ENCODE results near the gene GALM. TPM values are rescaled to one million over a fixed set of nuclear protein-coding genes. Genes with fewer than 3 reads are reported as not detected.
"Not testable (repeated sequence)": the region's sequence is repeated elsewhere in the genome, so short reads cannot be mapped to it uniquely, and the experiment has no call there.

The GALM gene
- total RNA-seq, 1 experiment from 2014 or later = 88.0 TPM

DNA sequence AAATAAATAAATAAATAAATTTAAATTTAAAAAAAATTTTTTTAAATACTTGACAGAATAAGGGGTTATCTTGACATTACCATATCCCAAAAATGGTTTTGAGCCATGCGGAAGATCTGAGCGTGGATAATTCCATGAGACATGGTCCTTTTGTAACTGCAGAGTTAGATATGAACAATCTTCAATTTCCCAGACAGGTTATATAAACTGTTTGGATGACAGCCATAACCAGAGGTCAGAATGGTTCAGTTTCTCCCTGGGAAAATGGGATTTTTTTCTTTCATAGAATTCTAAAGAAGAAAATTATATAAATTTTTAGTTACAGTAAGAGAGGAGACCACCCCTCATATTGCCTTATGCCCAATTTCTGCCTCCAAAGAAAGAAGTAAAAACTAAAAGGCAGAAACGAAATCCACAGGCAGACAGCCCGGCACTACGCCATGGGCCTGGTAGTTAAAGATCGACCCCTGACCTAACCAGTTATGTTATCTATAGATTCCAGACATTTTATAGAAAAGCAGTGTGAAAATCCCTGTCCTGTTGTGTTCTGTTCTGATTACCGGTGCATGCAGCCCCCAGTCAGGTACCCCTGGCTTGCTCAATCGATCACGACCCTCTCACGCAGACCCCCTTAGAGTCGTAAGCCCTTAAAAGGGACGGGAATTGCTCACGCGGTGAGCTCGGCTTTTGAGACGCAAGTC is 3.0 kb downstream of the GALM start:
- no peak for DNase-seq (ENCODE audit: low read depth)
- in situ Hi-C loops (cut with HindIII; ENCODE audit: low pct_unique_long_range_greater_than_20kb, low sequenced_read_pairs) = no loop called here

GRCh38 chr2:38671303-38671702 is 5.4 kb downstream of the GALM start:
- no peak for DNase-seq (ENCODE audit: low read depth)
- in situ Hi-C loops (cut with HindIII; ENCODE audit: low pct_unique_long_range_greater_than_20kb, low sequenced_read_pairs) = no loop called here

GRCh38 chr2:38671946-38672345 is 6.0 kb downstream of the GALM start:
- no peak for DNase-seq (ENCODE audit: low read depth)
- in situ Hi-C loops (cut with HindIII; ENCODE audit: low pct_unique_long_range_greater_than_20kb, low sequenced_read_pairs) = no loop called here

DNA sequence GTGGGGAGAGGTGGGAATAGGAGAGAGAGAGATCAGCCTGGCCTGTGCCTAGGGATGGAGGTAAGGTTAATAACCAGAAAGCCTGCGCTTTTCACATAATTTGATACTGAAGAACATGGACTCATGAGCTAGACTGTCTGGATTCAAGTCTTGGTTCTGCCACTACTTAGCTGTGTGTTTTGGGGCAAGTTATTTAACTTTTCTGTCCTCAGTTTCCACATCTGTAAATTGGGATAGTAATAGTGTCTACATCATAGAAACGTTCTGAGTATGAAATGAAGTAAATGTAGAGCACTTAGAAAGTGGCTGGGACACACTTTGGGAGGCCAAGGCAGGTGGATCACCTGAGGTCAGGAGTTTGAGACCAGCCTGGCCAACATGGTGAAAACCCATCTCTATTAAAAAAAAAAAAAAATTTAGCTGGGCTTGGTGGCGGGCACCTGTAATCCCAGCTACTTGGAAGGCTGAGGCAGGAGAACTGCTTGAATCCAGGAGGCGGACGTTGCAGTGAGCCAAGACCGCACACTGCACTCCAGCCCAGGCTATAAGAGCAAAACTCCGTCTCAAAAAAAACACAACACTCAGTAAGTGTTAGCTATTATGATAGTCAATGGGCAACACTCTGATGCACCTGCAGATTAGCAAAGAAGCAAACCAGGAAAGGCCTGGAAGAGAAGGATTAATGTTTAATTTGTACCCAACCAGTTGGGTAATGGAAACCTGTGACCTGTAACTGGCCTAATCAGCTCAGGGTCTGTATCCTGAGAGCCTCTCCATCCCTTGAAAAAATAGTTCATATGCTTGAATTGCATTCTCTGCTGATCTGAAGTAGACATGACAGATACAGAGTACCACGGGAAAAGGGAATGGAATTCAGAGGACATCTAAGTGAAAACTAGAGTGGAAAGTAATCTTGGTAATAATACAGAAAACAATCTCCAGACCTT is 6.8 kb downstream of the GALM start:
- DNase-seq (ENCODE audit: low read depth) = peak; percentile 58
- in situ Hi-C loops (cut with HindIII; ENCODE audit: low pct_unique_long_range_greater_than_20kb, low sequenced_read_pairs) = no loop called here

- in situ Hi-C loops (cut with HindIII; ENCODE audit: low pct_unique_long_range_greater_than_20kb, low sequenced_read_pairs) = no loop called here
- DNase-seq (ENCODE audit: low read depth) = no peak
These were observed 10.8 kb downstream of the GALM start for GRCh38 chr2:38676681-38677080.

GRCh38 chr2:38680868-38681267 is 15.0 kb downstream of the GALM start:
- DNase-seq (ENCODE audit: low read depth); in situ Hi-C loops (cut with HindIII; ENCODE audit: low pct_unique_long_range_greater_than_20kb, low sequenced_read_pairs): not testable (repeated sequence)

- DNase-seq (ENCODE audit: low read depth) = no peak
- in situ Hi-C loops (cut with HindIII; ENCODE audit: low pct_unique_long_range_greater_than_20kb, low sequenced_read_pairs) = no loop called here
These were observed 16.2 kb downstream of the GALM start for GRCh38 chr2:38682008-38682575.

DNA sequence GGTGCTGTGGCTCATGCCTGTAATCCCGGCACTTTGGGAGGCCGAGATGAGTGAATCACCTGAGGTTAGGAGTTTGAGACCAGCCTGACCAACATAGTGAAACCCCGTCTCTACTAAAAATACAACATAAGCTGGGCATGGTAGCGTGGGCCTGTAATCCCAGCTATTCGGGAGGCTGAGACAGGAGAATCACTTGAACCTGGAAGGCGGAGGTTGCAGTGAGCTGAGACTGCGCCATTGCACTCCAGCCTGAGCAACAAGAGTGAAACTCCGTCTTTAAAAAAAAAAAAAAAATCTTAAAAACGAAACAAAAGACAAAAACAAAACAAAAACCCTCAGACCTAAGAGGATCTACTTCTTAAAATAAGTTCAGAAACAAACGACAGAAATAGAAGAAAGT is 16.7 kb downstream of the GALM start:
- in situ Hi-C loops (cut with HindIII; ENCODE audit: low pct_unique_long_range_greater_than_20kb, low sequenced_read_pairs); DNase-seq (ENCODE audit: low read depth): not testable (repeated sequence)

- in situ Hi-C loops (cut with HindIII; ENCODE audit: low pct_unique_long_range_greater_than_20kb, low sequenced_read_pairs) = no loop called here
- no peak for DNase-seq (ENCODE audit: low read depth)
These were observed 17.9 kb downstream of the GALM start for GRCh38 chr2:38683766-38684165.

DNA sequence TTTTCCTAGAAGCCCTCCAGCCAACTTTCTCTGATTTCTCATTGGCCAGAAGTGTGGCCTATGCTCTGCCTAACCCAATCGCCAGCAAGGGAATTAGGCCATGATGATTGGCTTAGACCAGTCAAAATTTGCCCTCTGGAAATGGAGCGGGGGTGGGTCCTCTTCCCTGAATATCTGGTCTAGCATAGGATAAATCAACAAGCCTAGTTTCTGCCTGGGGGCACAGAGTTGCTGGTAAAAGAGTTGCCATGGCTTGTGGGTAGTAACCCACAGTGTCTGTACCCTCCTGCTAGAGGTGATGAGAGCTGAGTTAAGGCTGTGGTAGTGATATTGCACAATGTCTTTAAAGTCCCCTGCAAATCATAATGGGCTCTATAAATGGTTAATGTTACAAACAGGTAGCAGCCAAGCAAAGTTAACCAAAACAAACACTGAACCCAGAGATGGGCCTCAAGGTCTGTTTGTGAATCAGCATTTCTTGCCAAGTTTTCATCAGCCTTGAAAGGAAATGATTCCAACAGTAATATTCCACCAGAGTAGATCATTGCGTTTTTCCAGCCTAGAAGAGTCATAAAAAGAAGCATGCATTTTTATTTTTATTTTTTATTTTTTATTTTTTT is 19.3 kb downstream of the GALM start:
- peak; percentile 66 for DNase-seq (ENCODE audit: low read depth)
- in situ Hi-C loops (cut with HindIII; ENCODE audit: low pct_unique_long_range_greater_than_20kb, low sequenced_read_pairs) = no loop called here

- in situ Hi-C loops (cut with HindIII; ENCODE audit: low pct_unique_long_range_greater_than_20kb, low sequenced_read_pairs) = no loop called here
- DNase-seq (ENCODE audit: low read depth) = peak; percentile 77
These were observed 24.8 kb downstream of the GALM start for GRCh38 chr2:38690499-38691420.

GRCh38 chr2:38691994-38692393 is 26.1 kb downstream of the GALM start:
- DNase-seq (ENCODE audit: low read depth) = no peak
- in situ Hi-C loops (cut with HindIII; ENCODE audit: low pct_unique_long_range_greater_than_20kb, low sequenced_read_pairs) = no loop called here

DNA sequence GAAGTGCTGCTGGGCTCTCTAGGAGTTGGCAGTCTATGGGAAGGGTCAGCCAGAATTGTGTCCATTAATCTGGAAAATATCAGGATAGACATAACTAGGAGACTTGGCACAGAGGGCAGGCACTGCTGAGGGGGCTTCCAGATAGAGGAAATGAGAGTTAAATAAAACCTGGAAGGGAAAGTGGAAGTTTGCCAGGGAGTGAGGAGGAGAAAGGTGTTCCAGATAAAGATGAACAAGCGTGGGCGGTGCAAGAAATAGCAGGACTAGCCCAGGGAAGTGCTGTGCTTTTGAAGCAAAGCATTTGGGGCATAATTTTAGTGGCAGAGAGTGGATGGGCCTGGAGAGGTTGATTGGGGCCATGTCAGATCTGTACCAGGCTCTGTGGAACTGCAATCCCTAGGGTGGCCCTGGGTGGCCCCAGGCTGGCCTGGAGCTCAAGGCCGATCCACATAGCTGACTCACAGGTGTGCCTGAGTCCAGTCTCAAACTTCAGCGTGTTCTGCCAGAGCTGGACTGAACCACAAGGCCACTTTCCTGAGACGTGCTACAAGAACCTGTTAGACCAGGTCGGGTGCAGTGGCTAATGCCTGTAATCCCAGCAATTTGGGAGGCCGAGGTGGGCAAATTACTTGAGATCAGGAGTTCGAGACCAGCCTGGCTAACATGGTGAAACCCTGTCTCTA is 26.9 kb downstream of the GALM start:
- in situ Hi-C loops (cut with HindIII; ENCODE audit: low pct_unique_long_range_greater_than_20kb, low sequenced_read_pairs) = no loop called here
- DNase-seq (ENCODE audit: low read depth) = no peak

- no peak for DNase-seq (ENCODE audit: low read depth)
- in situ Hi-C loops (cut with HindIII; ENCODE audit: low pct_unique_long_range_greater_than_20kb, low sequenced_read_pairs) = no loop called here
These were observed 31.4 kb downstream of the GALM start for GRCh38 chr2:38697116-38697840.

- no peak for DNase-seq (ENCODE audit: low read depth)
- in situ Hi-C loops (cut with HindIII; ENCODE audit: low pct_unique_long_range_greater_than_20kb, low sequenced_read_pairs) = no loop called here
These were observed 32.6 kb downstream of the GALM start for GRCh38 chr2:38698467-38699003.

- in situ Hi-C loops (cut with HindIII; ENCODE audit: low pct_unique_long_range_greater_than_20kb, low sequenced_read_pairs) = no loop called here
- no peak for DNase-seq (ENCODE audit: low read depth)
These were observed 34.3 kb downstream of the GALM start for GRCh38 chr2:38700113-38700785.
